Esophagus muscularis mucosa (tissue), 4 donors: ENCODE measurements around the gene PCDH10. TPM values are rescaled to one million over a fixed set of nuclear protein-coding genes. Genes with fewer than 3 reads are reported as not detected.

ENCODE experiments used
- DNase-seq: peaks from one replicate; pipeline ENCODE4 v3.0.0-alpha.2; 2017; ENCODE audit errors: extremely low spot score
- H3K27ac ChIP-seq, 4 donors: fragments of 200-600 bp; sonication (generic); replicated peaks in 1 of 4; 1 replicate in 3 of 4; 2 replicates in 1 of 4; pipeline ENCODE4 v1.5.1; 2016 to 2019; ENCODE audit warnings: mild to moderate bottlenecking in 1 of 4
- H3K27me3 ChIP-seq, 4 donors: fragments of 200-600 bp; sonication (generic); one replicate each; pipeline versions ENCODE4 v1.5.1 to v1.6.0; 2016 to 2019
- H3K36me3 ChIP-seq, 4 donors: fragments of 200-600 bp; sonication (generic); one replicate each; pipeline ENCODE4 v1.5.1; 2016 to 2019
- H3K4me1 ChIP-seq, 4 donors: fragments of 200-600 bp; sonication (generic); one replicate each; pipeline ENCODE4 v1.5.1; 2016 to 2019
- H3K4me3 ChIP-seq, 4 donors: fragments of 200-600 bp; sonication (generic); 1 replicate in 2 of 4; 2 replicates in 2 of 4; pipeline ENCODE4 v1.5.1; 2016 to 2019; ENCODE audit warnings: mild to moderate bottlenecking in 4 of 4, moderate library complexity in 1 of 4
- H3K9me3 ChIP-seq, 4 donors: fragments of 200-600 bp; sonication (generic); 1 replicate in 3 of 4; 2 replicates in 1 of 4; pipeline ENCODE4 v1.5.1; 2016 to 2019
- EP300 ChIP-seq: sonication (generic); formaldehyde crosslinking; IDR thresholded peaks from one replicate; pipeline ENCODE4 v1.6.1; 2017; ENCODE audit warnings: antibody characterized with exemption
- POLR2A ChIP-seq: fragments of 450-650 bp; IDR thresholded peaks from one replicate; pipeline ENCODE4 v1.6.1; 2017; ENCODE audit warnings: antibody characterized with exemption, moderate library complexity, mild to moderate bottlenecking, low read depth
- POLR2AphosphoS5 ChIP-seq, 2 donors: sonication (generic); formaldehyde crosslinking; IDR thresholded peaks; one replicate each; pipeline ENCODE4 v1.6.1; 2017; ENCODE audit warnings: antibody characterized with exemption in 2 of 2
- WGBS: methylation state at CpG from one replicate; pipeline ENCODE4 v1.1.5; 2018; 5-methylcytosine and 5-hydroxymethylcytosine counted together
- intact Hi-C: fragments of 100-400 bp; cut with DNase I; formaldehyde crosslinking; loops from one replicate; pipeline ENCODE4 v1.15.1; 2023
- total RNA-seq, 4 donors: library from RNA; depleted of rRNA; stranded (reverse); fragments of >200 nt; gene quantifications; one replicate each; pipeline versions ENCODE4 v1.1.0 to v1.2.1, GENCODE V29; 2016
- TF ChIP-seq, protein P1 (sequence below), 3 experiments: fragments of 200-600 bp in 2 of 3; fragments of 450-650 bp in 1 of 3; sonication (generic) in 2 of 3; IDR thresholded peaks; one replicate each; pipeline ENCODE4 v1.5.1; 2017 to 2019; ENCODE audit warnings: antibody characterized with exemption in 3 of 3, mild to moderate bottlenecking in 2 of 3, moderate library complexity in 1 of 3

PCDH10 gene
- total RNA-seq, 4 donors from 2014 or later = 0.42 to 0.71 (median 0.62) TPM

DNA sequence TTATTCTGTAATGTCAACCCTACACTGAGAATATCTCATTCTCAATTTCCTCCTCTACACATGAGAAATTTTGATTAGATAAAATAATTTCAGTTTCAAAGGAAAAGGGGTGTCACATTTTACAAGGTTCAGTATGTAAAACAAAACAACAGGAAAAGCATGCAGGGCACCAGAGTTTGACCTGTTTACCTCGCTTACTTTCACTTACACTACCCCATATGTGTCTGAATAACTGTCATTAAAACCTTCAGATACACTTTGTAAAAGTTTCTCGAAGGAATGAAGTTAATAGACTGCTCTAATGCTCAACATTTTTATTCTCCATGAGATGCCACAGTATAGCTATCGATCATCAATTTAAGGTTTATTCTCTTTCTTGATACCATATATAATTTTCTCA is 12.3 kb upstream of the PCDH10 start:
- no peak overlapping the region for H3K27ac ChIP-seq
- TF ChIP-seq, protein P1, sequence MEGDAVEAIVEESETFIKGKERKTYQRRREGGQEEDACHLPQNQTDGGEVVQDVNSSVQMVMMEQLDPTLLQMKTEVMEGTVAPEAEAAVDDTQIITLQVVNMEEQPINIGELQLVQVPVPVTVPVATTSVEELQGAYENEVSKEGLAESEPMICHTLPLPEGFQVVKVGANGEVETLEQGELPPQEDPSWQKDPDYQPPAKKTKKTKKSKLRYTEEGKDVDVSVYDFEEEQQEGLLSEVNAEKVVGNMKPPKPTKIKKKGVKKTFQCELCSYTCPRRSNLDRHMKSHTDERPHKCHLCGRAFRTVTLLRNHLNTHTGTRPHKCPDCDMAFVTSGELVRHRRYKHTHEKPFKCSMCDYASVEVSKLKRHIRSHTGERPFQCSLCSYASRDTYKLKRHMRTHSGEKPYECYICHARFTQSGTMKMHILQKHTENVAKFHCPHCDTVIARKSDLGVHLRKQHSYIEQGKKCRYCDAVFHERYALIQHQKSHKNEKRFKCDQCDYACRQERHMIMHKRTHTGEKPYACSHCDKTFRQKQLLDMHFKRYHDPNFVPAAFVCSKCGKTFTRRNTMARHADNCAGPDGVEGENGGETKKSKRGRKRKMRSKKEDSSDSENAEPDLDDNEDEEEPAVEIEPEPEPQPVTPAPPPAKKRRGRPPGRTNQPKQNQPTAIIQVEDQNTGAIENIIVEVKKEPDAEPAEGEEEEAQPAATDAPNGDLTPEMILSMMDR (IDR thresholded peaks at IDR 0.05) = no peak
- TF ChIP-seq EP300 (no peak), POLR2A (no peak), POLR2AphosphoS5 (IDR thresholded peaks at IDR 0.05) (no peak)
- no peaks in the 10 kb centered on the region for H3K36me3 ChIP-seq
- H3K4me1 ChIP-seq = no peaks in the 10 kb centered on the region
- no peak for DNase-seq
- no peaks in the 10 kb centered on the region for H3K9me3 ChIP-seq
- H3K27me3 ChIP-seq = no peaks in the 10 kb centered on the region
- no peak overlapping the region for H3K4me3 ChIP-seq
- intact Hi-C loops = no loop called here
- 89% methylated on average over 3 of the region's 3 CpGs for WGBS

DNA sequence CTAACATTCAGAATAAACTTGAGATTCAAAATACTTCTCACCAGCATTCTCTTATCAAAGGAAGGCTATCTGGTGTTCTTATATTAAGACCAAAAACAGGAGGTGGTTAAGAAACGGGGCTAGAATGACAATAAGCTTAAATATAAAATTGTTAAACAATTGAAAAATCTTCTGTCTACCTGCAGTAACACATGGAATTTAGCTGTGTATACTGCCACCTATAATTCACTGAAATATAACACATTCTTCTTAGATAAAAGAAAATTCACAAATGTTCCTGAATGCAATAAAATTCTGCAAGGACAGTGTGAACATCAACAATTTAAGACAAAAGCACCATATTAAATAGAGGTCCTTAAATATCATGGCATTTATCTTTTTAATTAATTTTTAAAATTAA is 11.5 kb upstream of the PCDH10 start:
- no peak overlapping the region for H3K27ac ChIP-seq
- no peaks in the 10 kb centered on the region for H3K4me1 ChIP-seq
- no peaks in the 10 kb centered on the region for H3K36me3 ChIP-seq
- intact Hi-C loops = no loop called here
- H3K9me3 ChIP-seq = no peaks in the 10 kb centered on the region
- 65% methylated on average over 1 of the region's 1 CpG for WGBS
- no peak overlapping the region for H3K4me3 ChIP-seq
- TF ChIP-seq, protein P1 (IDR thresholded peaks at IDR 0.05) = no peak
- TF ChIP-seq POLR2AphosphoS5 (IDR thresholded peaks at IDR 0.05) (no peak), EP300 (no peak), POLR2A (no peak)
- H3K27me3 ChIP-seq = no peaks in the 10 kb centered on the region
- no peak for DNase-seq

DNA sequence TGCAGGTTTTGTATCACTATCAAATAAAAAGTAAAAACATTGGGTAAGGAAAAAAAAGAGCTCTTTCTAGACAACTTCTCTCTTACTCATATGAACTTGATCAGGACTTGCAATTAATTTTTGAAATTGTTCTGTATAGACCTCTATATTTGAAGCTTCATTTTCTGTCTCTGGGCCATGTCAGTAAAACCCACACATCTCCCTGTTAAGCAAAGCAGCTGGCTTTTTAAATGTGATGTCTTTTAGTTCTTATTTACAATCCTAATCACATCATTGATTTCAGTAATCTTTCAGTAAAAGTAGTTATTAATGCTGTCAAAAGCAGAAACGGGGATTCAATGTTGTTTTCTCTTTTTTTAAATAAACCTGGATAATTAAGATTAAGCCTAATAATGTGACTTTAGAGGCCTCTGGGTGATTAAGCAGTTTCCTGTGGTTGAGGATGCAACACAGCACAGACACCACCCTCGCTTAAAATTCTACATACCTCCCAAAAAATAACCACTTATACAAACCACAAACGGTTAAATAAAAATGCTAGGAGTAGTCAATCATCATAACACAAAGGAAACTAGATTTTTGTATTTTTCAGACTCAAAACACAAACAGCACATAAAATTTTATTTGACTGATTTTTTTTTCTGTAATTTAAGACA is 5.2 kb upstream of the PCDH10 start:
- Histone ChIP-seq H3K36me3 (no peaks in the 10 kb centered on the region), H3K27ac (no peak overlapping the region), H3K4me3 (no peak overlapping the region), H3K4me1 (peaks cover 22 to 31% (median 29%) of the 10 kb centered on the region in 4 donors), H3K27me3 (peaks cover 0 to 18% (median 3%) of the 10 kb centered on the region in 4 donors), H3K9me3 (no peaks in the 10 kb centered on the region)
- TF ChIP-seq EP300 = no peak
- TF ChIP-seq, protein P1 (IDR thresholded peaks at IDR 0.05) = no peak
- TF ChIP-seq POLR2AphosphoS5 (IDR thresholded peaks at IDR 0.05) = no peak
- TF ChIP-seq POLR2A = no peak
- intact Hi-C loops = no loop called here
- WGBS = 68% methylated on average over 3 of the region's 3 CpGs
- no peak for DNase-seq

DNA sequence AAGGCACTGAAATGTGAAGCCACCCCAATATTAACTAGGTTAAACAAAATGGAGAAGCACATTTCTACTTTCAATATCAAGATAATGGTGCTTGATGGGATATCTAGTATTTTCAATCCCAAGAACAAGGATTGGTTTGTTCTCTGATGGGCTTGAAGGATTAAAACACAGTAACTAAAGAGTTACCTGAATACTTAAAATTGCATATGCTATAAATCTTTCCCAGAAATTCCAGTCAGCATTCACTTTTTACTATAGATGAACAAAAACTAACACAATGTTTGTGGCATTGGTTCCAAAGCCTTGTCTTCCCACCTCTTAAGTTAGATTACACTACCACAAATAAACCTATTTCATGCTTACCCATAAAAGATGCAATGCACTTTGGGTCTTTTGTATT is 3.9 kb upstream of the PCDH10 start:
- TF ChIP-seq, protein P1 (IDR thresholded peaks at IDR 0.05) = no peak
- no peak for TF ChIP-seq POLR2AphosphoS5 (IDR thresholded peaks at IDR 0.05)
- TF ChIP-seq POLR2A = no peak
- no peak for TF ChIP-seq EP300
- peaks cover 35 to 45% (median 42%) of the 10 kb centered on the region in 4 donors for H3K4me1 ChIP-seq
- H3K27me3 ChIP-seq = peaks cover 0 to 23% (median 3%) of the 10 kb centered on the region in 4 donors
- DNase-seq = no peak
- no peaks in the 10 kb centered on the region for H3K9me3 ChIP-seq
- H3K27ac ChIP-seq = no peak overlapping the region
- no peak overlapping the region for H3K4me3 ChIP-seq
- intact Hi-C loops = no loop called here
- no peaks in the 10 kb centered on the region for H3K36me3 ChIP-seq
